Thyroid gland (tissue), 4 donors: Measurements from ENCODE around the gene PDE8B. TPM values are rescaled to one million over a fixed set of nuclear protein-coding genes. Genes with fewer than 3 reads are reported as not detected.
A peak's percentile ranks its signal among the peaks of the same experiment; 100 is the strongest.

Source experiments
- DNase-seq, 2 donors: peaks; one replicate each; pipeline ENCODE4 v3.0.0-alpha.2; 2019
- H3K27ac ChIP-seq, 3 donors: fragments of 200-600 bp; sonication (generic); 1 replicate in 2 of 3; 2 replicates in 1 of 3; pipeline ENCODE4 v1.5.1; 2016 to 2019; ENCODE audit warnings: mild to moderate bottlenecking in 1 of 3, moderate library complexity in 1 of 3
- H3K27me3 ChIP-seq: fragments of 200-600 bp; sonication (generic); one replicate; pipeline ENCODE4 v1.5.1; 2019
- H3K36me3 ChIP-seq, 2 donors: fragments of 200-600 bp; sonication (generic); one replicate each; pipeline ENCODE4 v1.5.1; 2016 to 2019
- H3K4me1 ChIP-seq, 2 donors: fragments of 200-600 bp; sonication (generic); one replicate each; pipeline ENCODE4 v1.5.1; 2017 to 2019
- H3K4me3 ChIP-seq, 3 donors: fragments of 200-600 bp; sonication (generic); replicated peaks in 1 of 3; 1 replicate in 2 of 3; 2 replicates in 1 of 3; pipeline ENCODE4 v1.5.1; 2016; ENCODE audit warnings: mild to moderate bottlenecking in 1 of 3
- H3K9me3 ChIP-seq: fragments of 200-600 bp; sonication (generic); one replicate; pipeline ENCODE4 v1.5.1; 2017
- POLR2A ChIP-seq, 2 donors: fragments of 450-650 bp; IDR thresholded peaks; one replicate each; pipeline ENCODE4 v1.6.1; 2017; ENCODE audit warnings: antibody characterized with exemption in 2 of 2, mild to moderate bottlenecking in 2 of 2, moderate library complexity in 1 of 2
- WGBS, 2 donors: methylation state at CpG; one replicate each; pipeline ENCODE4 v1.1.5; 2017; 5-methylcytosine and 5-hydroxymethylcytosine counted together
- intact Hi-C: fragments of 100-400 bp; cut with DNase I; formaldehyde crosslinking; loops from one replicate; pipeline ENCODE4 v1.15.1; 2023
- total RNA-seq, 4 donors: library from RNA; depleted of rRNA; stranded (reverse); fragments of >200 nt; gene quantifications; one replicate each; pipeline ENCODE4 v1.2.3, GENCODE V29; 2016
- TF ChIP-seq, protein P1 (sequence below), 6 experiments: fragments of 200-600 bp in 3 of 6; fragments of 450-650 bp in 3 of 6; sonication (generic) in 3 of 6; IDR thresholded peaks; one replicate each; pipeline ENCODE4 v1.5.1; 2016 to 2019; ENCODE audit warnings: antibody characterized with exemption in 6 of 6, mild to moderate bottlenecking in 2 of 6, inconsistent platforms in 1 of 6, moderate library complexity in 1 of 6

PDE8B gene
- total RNA-seq, 4 donors from 2014 or later = 113 to 279 (median 218) TPM

DNA sequence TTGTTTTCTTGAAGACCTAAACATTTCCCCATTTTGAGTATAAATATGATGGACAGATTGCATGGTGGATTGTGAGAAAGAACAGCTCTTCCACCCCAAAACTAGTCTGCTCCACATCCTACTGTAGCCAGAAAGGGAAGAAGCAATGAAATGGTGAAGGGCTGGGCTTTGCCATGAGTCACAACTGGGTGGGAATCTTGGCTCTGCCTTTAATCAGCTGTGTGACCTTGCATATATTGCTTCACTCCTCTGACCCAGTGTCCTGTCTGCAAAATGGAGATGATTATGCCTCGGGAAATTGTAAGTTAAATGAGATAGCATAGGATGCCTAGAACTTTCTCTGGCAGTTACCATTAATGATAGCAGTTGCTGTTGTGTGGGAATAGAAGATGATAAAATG lies 101.9 kb downstream of the PDE8B start:
- no peaks in the 10 kb centered on the region for H3K36me3 ChIP-seq
- H3K9me3 ChIP-seq = no peaks in the 10 kb centered on the region
- H3K27me3 ChIP-seq = no peaks in the 10 kb centered on the region
- WGBS, 2 donors = 80 to 83% methylated on average over 1 of the region's 1 CpG
- intact Hi-C loops = no loop called here
- H3K4me3 ChIP-seq = no peak overlapping the region
- TF ChIP-seq POLR2A (IDR thresholded peaks at IDR 0.05) = no peak
- TF ChIP-seq, protein P1, sequence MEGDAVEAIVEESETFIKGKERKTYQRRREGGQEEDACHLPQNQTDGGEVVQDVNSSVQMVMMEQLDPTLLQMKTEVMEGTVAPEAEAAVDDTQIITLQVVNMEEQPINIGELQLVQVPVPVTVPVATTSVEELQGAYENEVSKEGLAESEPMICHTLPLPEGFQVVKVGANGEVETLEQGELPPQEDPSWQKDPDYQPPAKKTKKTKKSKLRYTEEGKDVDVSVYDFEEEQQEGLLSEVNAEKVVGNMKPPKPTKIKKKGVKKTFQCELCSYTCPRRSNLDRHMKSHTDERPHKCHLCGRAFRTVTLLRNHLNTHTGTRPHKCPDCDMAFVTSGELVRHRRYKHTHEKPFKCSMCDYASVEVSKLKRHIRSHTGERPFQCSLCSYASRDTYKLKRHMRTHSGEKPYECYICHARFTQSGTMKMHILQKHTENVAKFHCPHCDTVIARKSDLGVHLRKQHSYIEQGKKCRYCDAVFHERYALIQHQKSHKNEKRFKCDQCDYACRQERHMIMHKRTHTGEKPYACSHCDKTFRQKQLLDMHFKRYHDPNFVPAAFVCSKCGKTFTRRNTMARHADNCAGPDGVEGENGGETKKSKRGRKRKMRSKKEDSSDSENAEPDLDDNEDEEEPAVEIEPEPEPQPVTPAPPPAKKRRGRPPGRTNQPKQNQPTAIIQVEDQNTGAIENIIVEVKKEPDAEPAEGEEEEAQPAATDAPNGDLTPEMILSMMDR (IDR thresholded peaks at IDR 0.05) = no peak
- peak overlapping the region; percentile 76 to 94 (median 90) for H3K27ac ChIP-seq
- peaks cover 51 to 70% of the 10 kb centered on the region in 2 donors for H3K4me1 ChIP-seq
- DNase-seq = no peak

DNA sequence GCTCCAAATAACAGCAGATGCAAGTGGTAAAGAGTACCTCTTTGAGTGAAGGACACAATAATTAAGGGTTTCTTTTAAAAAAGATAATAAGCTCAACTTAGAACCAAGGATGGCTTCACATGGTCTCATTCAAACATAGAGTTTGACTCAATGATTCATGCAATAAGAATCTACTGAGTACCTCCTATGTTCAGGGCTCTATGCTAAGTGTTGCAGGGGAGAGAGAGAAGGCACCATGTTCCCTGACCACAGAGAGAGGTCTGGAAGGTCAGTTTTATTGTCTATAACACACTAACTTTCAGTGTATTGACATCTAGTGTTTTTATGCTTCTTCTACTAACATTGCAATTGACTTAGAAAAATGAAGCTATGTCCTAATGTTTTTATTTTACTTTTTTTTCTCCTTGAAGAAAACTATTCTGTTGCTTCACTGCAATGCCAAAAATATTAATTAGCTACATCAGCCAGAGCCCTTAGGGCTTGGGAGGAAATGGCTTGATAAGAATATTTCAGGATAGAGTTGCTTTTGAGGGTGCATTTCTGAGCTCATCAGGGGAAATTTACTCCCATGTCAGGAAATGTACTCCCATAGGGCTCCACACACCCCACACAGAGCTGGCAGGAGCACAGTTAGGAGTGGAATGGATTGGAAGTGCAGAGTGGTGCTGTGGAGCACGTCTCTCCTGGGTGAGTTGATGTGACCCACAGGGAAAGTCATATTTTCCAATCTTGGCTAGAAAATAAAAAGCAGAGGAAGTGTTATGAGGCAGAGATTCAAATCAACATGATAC lies 106.6 kb downstream of the PDE8B start:
- Histone ChIP-seq H3K4me1 (peaks cover 15 to 24% of the 10 kb centered on the region in 2 donors), H3K9me3 (no peaks in the 10 kb centered on the region), H3K4me3 (no peak overlapping the region), H3K36me3 (no peaks in the 10 kb centered on the region), H3K27me3 (no peaks in the 10 kb centered on the region), H3K27ac (no peak overlapping the region)
- 68 to 70% methylated on average over 1 of the region's 1 CpG for WGBS, 2 donors
- intact Hi-C loops = no loop called here
- no peak for TF ChIP-seq POLR2A (IDR thresholded peaks at IDR 0.05)
- TF ChIP-seq, protein P1 (IDR thresholded peaks at IDR 0.05) = no peak
- DNase-seq = no peak

DNA sequence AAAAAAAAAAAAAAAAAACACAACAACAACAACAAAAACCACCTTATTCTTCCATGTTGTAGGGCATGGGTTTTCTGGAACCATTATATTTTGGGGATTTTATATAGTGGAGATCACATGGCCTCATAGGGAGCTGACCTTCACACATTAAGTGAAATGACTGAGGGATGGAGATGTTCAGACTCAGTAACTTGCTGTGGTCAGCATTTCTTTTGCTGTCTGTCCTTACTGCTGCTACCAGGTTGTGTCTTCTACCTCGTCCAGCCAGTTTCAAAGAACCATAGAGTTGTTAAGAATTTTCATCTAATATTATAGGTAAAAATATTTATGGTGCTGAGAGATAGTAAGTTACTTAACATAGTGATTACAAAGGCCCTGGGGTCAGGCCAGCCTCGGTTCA lies 107.6 kb downstream of the PDE8B start:
- WGBS, 2 donors = 93 to 94% methylated on average over 2 of the region's 2 CpGs
- intact Hi-C loops = no loop called here

DNA sequence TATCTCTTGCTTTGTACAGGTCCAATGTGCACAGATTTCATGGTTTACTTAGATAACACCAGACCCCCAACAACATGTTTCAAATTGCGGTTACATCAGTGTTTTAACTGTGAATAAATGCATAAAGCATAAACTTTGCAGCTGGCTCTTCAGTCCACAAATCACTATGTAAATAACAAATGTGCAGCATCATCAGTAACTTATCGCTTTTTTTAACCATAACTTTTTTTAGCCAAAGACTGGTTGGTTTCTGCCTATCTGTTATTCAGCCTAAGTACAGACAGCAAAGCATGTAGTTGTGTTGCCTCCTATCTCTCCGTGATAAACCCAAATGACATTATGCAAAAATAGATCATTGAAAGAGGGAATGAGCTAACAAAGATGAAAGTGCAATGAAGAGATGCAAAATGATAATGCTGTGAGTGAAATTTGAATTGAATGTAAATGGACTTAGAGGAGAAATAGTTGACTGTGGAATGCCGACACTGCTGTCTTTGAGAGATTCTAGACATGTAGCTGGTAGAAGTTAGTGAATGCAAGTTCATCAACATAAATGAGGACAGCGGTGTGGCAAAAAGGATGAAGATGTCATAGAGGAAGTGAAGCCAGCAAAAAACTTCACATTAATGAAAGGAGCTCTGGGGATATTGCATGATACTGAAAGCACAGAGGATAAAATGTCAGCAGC lies 108.8 kb downstream of the PDE8B start:
- no peaks in the 10 kb centered on the region for H3K27me3 ChIP-seq
- intact Hi-C loops = no loop called here
- peaks cover 11 to 16% of the 10 kb centered on the region in 2 donors for H3K4me1 ChIP-seq
- 90 to 91% methylated on average over 5 of the region's 5 CpGs for WGBS, 2 donors
- DNase-seq = no peak
- no peak for TF ChIP-seq POLR2A (IDR thresholded peaks at IDR 0.05)
- TF ChIP-seq, protein P1 (IDR thresholded peaks at IDR 0.05) = no peak
- H3K36me3 ChIP-seq = no peaks in the 10 kb centered on the region
- H3K4me3 ChIP-seq = no peak overlapping the region
- H3K9me3 ChIP-seq = no peaks in the 10 kb centered on the region
- H3K27ac ChIP-seq = no peak overlapping the region

More for the DNA sequence above, 107.6 kb downstream of the PDE8B start:
- Histone ChIP-seq H3K27ac (no peak overlapping the region), H3K9me3 (no peaks in the 10 kb centered on the region), H3K4me1 (peaks cover 14 to 17% of the 10 kb centered on the region in 2 donors), H3K4me3 (no peak overlapping the region), H3K27me3 (no peaks in the 10 kb centered on the region), H3K36me3 (no peaks in the 10 kb centered on the region)
- DNase-seq = no peak
- TF ChIP-seq, protein P1 (IDR thresholded peaks at IDR 0.05) = no peak
- no peak for TF ChIP-seq POLR2A (IDR thresholded peaks at IDR 0.05)
